LNCaP clone FGC (cell line): ENCODE data around the gene CMPK2.
A peak's percentile ranks its signal among the peaks of the same experiment; 100 is the strongest.
"Not testable (repeated sequence)": the region's sequence is repeated elsewhere in the genome, so short reads cannot be mapped to it uniquely, and the experiment has no call there.

Experiments used
- DNase-seq: peaks from one replicate; pipeline ENCODE4 v3.0.0-alpha.2; 2011; ENCODE audit warnings: low read depth
- H3K4me3 ChIP-seq: 2 replicates; pipeline ENCODE4 v1.5.1; 2011; ENCODE audit warnings: mild to moderate bottlenecking, low read depth, low read length, control low read depth
- CTCF ChIP-seq: IDR thresholded peaks from 2 replicates; pipeline ENCODE4 v1.5.1; 2012; ENCODE audit warnings: mild to moderate bottlenecking; ENCODE audit not compliant: control insufficient read depth, insufficient read depth; ENCODE audit errors: extremely low read depth

Gene CMPK2

GRCh38 chr2:6866982-6867381 lies 1.3 kb upstream of the CMPK2 start:
- no peak for DNase-seq
- no peak for TF ChIP-seq CTCF
- no peak overlapping the region for H3K4me3 ChIP-seq

GRCh38 chr2:6866275-6866671 lies 566 bp upstream of the CMPK2 start:
- peak overlapping the region; percentile 56 for H3K4me3 ChIP-seq
- peak; percentile 91 for TF ChIP-seq CTCF
- no peak for DNase-seq

- H3K4me3 ChIP-seq = peak overlapping the region; percentile 56; the same call in 1 of the 2 replicates
- no peak for TF ChIP-seq CTCF
- DNase-seq = no peak
Observed at GRCh38 chr2:6864923-6865345, 773 bp downstream of the CMPK2 start.

GRCh38 chr2:6864231-6864754 lies 1.4 kb downstream of the CMPK2 start:
- no peak overlapping the region for H3K4me3 ChIP-seq
- no peak for DNase-seq
- no peak for TF ChIP-seq CTCF

- no peak for DNase-seq
- TF ChIP-seq CTCF = no peak
- no peak overlapping the region for H3K4me3 ChIP-seq
Observed at GRCh38 chr2:6863792-6864191, 1.9 kb downstream of the CMPK2 start.

GRCh38 chr2:6860296-6860695 lies 5.4 kb downstream of the CMPK2 start:
- DNase-seq = no peak
- H3K4me3 ChIP-seq = no peak overlapping the region
- no peak for TF ChIP-seq CTCF

GRCh38 chr2:6858466-6859027 lies 7.2 kb downstream of the CMPK2 start:
- DNase-seq, H3K4me3 ChIP-seq: not testable (repeated sequence)
